Skeletal muscle tissue (tissue), 4 donors: ENCODE measurements around the gene ADAMTSL2. TPM values are rescaled to one million over a fixed set of nuclear protein-coding genes. Genes with fewer than 3 reads are reported as not detected.

ENCODE experiments used
- H3K27ac ChIP-seq: one replicate; pipeline ENCODE4 v1.7.0; 2013; ENCODE audit warnings: mild to moderate bottlenecking, low read depth, low read length, inconsistent platforms
- H3K27me3 ChIP-seq, 3 donors: one replicate each; pipeline ENCODE4 v1.7.0; 2013; ENCODE audit warnings: low read length in 3 of 3; ENCODE audit not compliant: control insufficient read depth in 3 of 3, insufficient read depth in 3 of 3
- H3K36me3 ChIP-seq, 3 donors: one replicate each; pipeline ENCODE4 v1.7.0; 2013; ENCODE audit warnings: low read length in 3 of 3; ENCODE audit not compliant: control insufficient read depth in 3 of 3, insufficient read depth in 3 of 3
- H3K4me1 ChIP-seq, 3 donors: one replicate each; pipeline ENCODE4 v1.7.0; 2013; ENCODE audit warnings: low read length in 3 of 3, mild to moderate bottlenecking in 3 of 3; ENCODE audit not compliant: control insufficient read depth in 3 of 3, insufficient read depth in 3 of 3
- H3K4me3 ChIP-seq, 3 donors: one replicate each; pipeline ENCODE4 v1.7.0; 2013; ENCODE audit warnings: low read length in 3 of 3
- H3K9ac ChIP-seq, 3 donors: one replicate each; pipeline ENCODE4 v1.7.0; 2013; ENCODE audit warnings: low read length in 3 of 3, mild to moderate bottlenecking in 3 of 3, moderate library complexity in 2 of 3, low read depth in 1 of 3
- H3K9me3 ChIP-seq, 3 donors: one replicate each; pipeline ENCODE4 v1.7.0; 2013; ENCODE audit warnings: low read length in 3 of 3; ENCODE audit not compliant: control insufficient read depth in 3 of 3
- total RNA-seq: library from RNA; depleted of rRNA; stranded (reverse); fragments of >200 nt; gene quantifications from one replicate; pipeline ENCODE4 v1.2.3, GENCODE V29; 2014
- donor health status: Osteomylitis.

Gene ADAMTSL2
- total RNA-seq, 1 donor from 2014 or later: 4.7 TPM

DNA sequence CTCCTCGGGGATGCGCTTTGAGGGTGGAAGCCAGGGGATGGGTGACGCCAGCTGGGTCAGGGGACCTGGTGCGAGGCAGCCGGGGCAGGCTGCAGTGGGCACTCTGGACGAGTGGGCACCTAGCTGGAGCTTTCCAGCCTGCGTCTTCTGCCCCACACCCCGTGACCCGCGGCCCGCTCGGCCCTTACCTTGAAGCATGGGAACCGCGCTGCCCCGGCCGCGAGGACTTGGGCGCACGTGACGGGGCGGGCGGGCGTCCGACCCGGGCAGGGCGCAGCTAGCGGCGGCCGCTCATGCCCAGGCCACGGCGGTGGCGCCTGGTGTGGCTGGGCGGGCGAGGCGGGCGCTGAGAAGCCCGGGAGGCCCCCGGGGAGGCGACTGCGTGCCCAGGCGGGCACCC is 74.4 kb downstream of the ADAMTSL2 start:
- no peaks in the 10 kb centered on the region for H3K4me1 ChIP-seq
- H3K36me3 ChIP-seq: no peaks in the 10 kb centered on the region
- H3K9ac ChIP-seq: no peak overlapping the region
- no peak overlapping the region for H3K27ac ChIP-seq
- no peaks in the 10 kb centered on the region for H3K9me3 ChIP-seq
- H3K4me3 ChIP-seq: no peak overlapping the region
- H3K27me3 ChIP-seq: peaks cover 73 to 91% (median 79%) of the 10 kb centered on the region in 3 donors

DNA sequence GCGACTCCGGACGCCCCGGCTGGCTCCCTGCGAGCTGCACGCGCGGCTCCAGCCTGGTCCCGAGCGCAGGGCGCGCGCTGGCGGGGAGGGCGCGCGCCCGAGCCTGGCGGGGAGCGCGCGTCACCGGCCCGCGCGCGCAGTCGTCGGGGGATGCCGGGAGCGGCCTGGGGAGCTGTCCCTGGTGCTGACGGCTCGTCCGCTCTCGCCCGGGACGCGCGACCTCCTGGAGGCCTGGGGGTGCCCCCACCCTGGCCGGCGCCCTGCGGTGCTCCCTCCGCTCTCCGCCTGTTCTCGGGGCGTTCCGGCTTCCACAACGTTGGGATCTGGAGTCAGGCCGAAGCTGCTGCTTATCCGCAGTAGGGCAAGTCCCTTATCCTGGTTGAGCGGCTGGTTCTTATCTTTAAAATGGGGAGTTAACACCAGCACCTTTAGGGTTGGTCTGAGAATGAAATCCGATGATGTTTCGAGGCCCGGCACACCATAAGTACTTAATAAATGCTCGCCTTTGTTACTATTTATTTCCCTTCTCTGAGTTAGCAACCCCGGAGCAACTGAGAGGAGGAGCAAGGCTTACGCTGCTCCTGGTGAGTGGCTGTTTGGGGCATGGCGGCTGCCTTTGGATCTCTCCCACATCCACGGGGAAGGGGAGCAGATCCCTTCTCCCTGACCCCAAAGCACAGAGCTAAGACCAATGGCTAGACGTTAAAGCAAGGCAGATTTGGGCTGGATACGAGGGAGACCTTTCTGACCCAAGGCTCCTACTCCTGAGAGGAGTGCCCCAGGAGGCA is 75.0 kb downstream of the ADAMTSL2 start, which contains the start of gene FAM163B:
Gene FAM163B, minus strand, starts transcription at position 79 of the 788 bp plus-strand sequence. CDS start 29,166 bp downstream, outside the sequence.
- Histone ChIP-seq H3K36me3 (no peaks in the 10 kb centered on the region), H3K27me3 (peaks cover 79 to 93% (median 83%) of the 10 kb centered on the region in 3 donors), H3K4me1 (no peaks in the 10 kb centered on the region), H3K4me3 (no peak within 1 kb of the TSS), H3K27ac (no peak within 1 kb of the TSS), H3K9ac (no peak within 1 kb of the TSS), H3K9me3 (no peaks in the 10 kb centered on the region)

DNA sequence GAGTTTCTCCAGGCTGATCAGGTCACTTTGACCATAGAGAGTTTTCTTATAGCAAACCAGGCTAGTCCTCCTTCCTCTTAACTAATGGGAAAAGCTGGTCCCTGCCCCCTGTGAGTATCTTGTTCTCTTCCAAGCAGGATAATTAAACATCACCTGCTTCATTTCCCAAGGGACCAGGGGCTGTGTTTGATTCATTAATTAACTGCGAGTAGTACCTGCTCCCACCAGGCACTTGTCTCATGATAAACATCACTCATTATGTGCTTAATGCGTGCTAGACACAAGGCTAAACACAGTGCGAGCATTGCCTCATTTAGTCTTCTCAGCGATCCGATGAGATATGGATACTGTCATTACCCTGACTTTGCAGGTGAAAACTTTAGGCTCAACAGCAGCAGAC is 76.3 kb downstream of the ADAMTSL2 start:
- Histone ChIP-seq H3K36me3 (no peaks in the 10 kb centered on the region), H3K9ac (no peak overlapping the region), H3K27me3 (peaks cover 79 to 93% (median 83%) of the 10 kb centered on the region in 3 donors), H3K9me3 (no peaks in the 10 kb centered on the region), H3K4me1 (no peaks in the 10 kb centered on the region), H3K27ac (no peak overlapping the region), H3K4me3 (no peak overlapping the region)

DNA sequence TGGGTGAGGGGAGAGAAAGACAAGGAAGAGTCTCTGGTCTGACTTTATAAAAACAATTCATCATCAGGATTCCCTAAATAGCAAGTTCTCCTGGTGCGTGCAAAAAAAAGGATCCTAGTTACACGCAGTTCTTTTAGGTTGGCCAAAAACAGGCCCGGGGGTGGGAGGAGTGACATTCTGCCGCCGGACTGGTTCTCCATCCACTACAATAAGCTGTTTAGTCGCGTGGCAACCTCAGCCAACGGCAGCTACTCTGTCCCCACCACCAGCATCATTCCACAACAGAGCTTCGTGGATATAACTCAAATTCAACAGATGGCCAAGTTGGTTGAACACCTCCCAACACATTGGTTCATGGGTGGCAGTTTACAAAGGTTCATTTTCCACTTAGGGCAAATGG is 77.5 kb downstream of the ADAMTSL2 start:
- H3K4me3 ChIP-seq: no peak overlapping the region
- no peaks in the 10 kb centered on the region for H3K9me3 ChIP-seq
- H3K27me3 ChIP-seq: peaks cover 77 to 92% (median 84%) of the 10 kb centered on the region in 3 donors
- H3K4me1 ChIP-seq: no peaks in the 10 kb centered on the region
- no peaks in the 10 kb centered on the region for H3K36me3 ChIP-seq
- H3K9ac ChIP-seq: no peak overlapping the region
- H3K27ac ChIP-seq: no peak overlapping the region

DNA sequence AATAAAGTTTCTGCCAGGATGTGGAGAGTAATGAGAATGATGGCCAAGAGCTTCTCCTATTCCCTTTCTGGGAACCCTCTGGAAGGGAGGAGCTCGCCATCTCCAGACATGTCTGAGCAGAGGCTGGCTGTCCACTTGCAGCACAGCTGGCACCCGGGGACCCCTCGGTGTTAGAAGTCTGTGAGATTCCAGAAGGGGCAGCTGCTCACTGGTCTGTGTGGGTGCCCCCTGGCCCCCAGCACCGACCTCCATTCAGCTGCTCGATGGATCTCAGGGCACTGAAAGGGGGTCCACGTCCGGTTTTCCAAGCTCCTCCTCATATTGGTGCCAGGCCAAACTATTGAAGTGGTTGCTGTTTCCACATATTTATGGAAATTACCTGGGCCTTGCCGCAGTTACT is 78.3 kb downstream of the ADAMTSL2 start:
- Histone ChIP-seq H3K4me1 (no peaks in the 10 kb centered on the region), H3K27me3 (peaks cover 77 to 92% (median 84%) of the 10 kb centered on the region in 3 donors), H3K9ac (no peak overlapping the region), H3K27ac (no peak overlapping the region), H3K9me3 (no peaks in the 10 kb centered on the region), H3K4me3 (no peak overlapping the region), H3K36me3 (no peaks in the 10 kb centered on the region)

DNA sequence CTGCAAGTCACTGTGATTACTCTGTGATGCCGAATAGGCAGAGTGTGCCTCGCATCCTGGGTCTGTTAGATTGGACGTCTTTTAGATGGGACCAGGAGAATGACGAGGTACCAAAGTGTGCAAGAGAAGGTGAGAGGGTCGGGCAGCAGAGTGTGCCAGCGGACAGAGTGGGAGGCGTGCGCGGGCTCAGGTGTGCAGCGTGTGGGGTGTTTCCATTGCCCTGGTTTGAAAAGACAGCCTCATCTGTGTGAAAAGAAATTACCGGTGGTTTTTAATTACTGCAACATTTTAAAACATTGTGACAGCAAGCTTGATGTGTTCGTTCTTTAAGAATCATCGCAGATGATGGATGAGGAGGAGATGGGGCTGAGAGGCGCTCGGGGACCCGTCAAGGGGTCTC is 78.9 kb downstream of the ADAMTSL2 start:
- Histone ChIP-seq H3K4me1 (no peaks in the 10 kb centered on the region), H3K9me3 (no peaks in the 10 kb centered on the region), H3K9ac (no peak overlapping the region), H3K27me3 (peaks cover 71 to 92% (median 81%) of the 10 kb centered on the region in 3 donors), H3K4me3 (no peak overlapping the region), H3K36me3 (no peaks in the 10 kb centered on the region), H3K27ac (no peak overlapping the region)

DNA sequence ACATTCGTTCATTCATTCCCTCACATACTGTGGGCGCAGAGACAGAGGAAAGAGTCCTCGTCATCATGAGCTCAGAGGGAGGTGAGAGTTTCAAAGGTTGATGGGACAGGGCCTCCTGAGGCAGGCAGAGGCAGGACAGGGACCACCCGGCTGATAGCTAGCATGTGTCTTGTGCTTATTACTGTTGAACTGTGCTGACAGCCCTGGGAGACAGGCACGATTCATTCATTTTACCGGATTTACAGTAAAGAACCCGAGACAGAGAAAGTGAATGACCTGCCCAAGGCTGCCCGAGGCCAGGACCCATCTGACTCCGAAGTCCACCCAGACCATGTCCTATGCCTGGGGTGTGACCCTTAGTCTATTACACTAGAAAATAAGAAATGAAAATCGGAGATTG is 79.6 kb downstream of the ADAMTSL2 start:
- H3K9ac ChIP-seq: no peak overlapping the region
- H3K27me3 ChIP-seq: peaks cover 66 to 91% (median 75%) of the 10 kb centered on the region in 3 donors

DNA sequence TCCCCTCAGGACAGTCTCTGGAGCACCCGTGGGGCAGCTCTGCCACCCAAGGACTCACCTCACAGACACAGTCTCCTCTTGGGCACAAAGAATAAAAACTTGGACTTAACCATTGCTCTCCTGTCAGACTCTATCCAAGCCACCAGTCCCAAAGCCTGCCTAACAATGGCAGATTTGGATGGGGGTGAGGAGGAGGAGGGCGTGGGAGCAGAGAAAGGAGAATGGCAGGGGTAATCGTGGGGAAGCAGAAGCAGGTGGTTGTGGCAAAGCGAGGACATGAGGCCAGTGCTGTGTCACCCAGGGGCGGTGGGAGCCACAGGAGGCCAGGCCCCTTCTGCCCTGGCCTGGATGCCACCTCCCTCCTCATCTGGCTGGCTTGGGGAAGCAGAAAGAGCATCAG is 80.2 kb downstream of the ADAMTSL2 start:
- H3K27me3 ChIP-seq: peaks cover 70 to 89% (median 72%) of the 10 kb centered on the region in 3 donors

More for the DNA sequence above, 79.6 kb downstream of the ADAMTSL2 start:
- no peak overlapping the region for H3K4me3 ChIP-seq
- no peak overlapping the region for H3K27ac ChIP-seq
- H3K36me3 ChIP-seq: no peaks in the 10 kb centered on the region
- no peaks in the 10 kb centered on the region for H3K9me3 ChIP-seq
- no peaks in the 10 kb centered on the region for H3K4me1 ChIP-seq

DNA sequence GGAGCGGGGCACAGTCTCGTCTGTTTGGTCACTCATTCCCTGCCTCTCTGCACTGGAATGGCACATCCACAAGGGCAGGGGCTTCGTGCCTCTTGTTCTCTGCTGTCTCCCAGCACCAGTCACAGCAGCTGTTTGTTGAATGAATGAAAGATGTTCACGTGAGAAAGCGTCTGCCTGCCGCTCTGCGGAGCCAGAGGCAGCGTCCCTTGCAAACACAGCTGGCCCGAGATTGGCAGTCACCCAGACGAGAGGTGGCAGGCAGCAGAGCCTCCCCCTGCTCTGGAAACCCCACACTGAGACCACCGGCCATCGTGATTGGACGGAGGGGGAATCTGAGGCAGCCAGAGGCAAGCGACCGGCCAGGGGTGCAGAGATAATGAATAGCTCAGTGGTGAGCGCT is 80.7 kb downstream of the ADAMTSL2 start:
- no peak overlapping the region for H3K27ac ChIP-seq
- no peak overlapping the region for H3K9ac ChIP-seq
- peaks cover 67 to 83% (median 71%) of the 10 kb centered on the region in 3 donors for H3K27me3 ChIP-seq
- H3K4me1 ChIP-seq: no peaks in the 10 kb centered on the region
- no peak overlapping the region for H3K4me3 ChIP-seq
- H3K36me3 ChIP-seq: no peaks in the 10 kb centered on the region
- no peaks in the 10 kb centered on the region for H3K9me3 ChIP-seq

More for the DNA sequence above, 80.2 kb downstream of the ADAMTSL2 start:
- Histone ChIP-seq H3K27ac (no peak overlapping the region), H3K9ac (no peak overlapping the region), H3K36me3 (no peaks in the 10 kb centered on the region), H3K4me3 (no peak overlapping the region), H3K9me3 (no peaks in the 10 kb centered on the region), H3K4me1 (no peaks in the 10 kb centered on the region)

DNA sequence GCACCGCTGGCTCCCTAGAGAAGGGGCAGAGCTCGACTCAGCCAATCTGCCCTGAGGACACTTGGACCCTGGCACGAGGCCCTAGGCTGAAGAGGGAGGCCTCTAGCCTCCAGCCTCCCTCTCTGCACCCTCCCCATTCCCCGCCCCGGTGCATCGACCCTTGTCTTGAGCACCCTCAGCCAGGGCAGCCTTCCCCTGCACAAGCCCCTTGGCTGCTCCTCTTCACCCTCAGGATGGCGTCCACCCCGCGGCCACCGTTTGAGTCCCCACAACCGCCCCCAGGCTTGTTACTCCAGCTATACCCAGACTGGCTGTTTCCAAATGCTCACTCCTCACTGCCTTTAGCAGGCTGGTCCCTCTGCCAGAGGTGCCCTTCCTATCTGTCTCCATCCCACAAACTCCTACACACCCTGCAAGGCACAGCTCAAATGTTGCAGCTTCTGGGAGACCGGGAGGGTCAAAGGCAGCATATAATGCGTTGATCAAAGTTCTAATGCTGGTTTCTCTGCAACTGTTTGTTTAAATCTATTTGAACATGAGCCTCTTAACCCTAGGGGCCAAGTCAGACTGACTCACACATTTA is 81.2 kb downstream of the ADAMTSL2 start:
- Histone ChIP-seq H3K9ac (no peak overlapping the region), H3K27ac (no peak overlapping the region), H3K4me1 (no peaks in the 10 kb centered on the region), H3K27me3 (peaks cover 62 to 78% (median 69%) of the 10 kb centered on the region in 3 donors), H3K4me3 (no peak overlapping the region), H3K9me3 (no peaks in the 10 kb centered on the region), H3K36me3 (no peaks in the 10 kb centered on the region)
